HG03432 (cell line): ENCODE measurements around the gene TAX1BP3.

Experiments used
- ATAC-seq: cut with Tn5 transposase; IDR thresholded peaks from one replicate; pipeline ENCODE4 v1.9.1; 2021; ENCODE audit warnings: mild to moderate bottlenecking, moderate library complexity; ENCODE audit not compliant: unreplicated experiment

TAX1BP3 gene

GRCh38 chr17:3688852-3689261 lies 20.5 kb upstream of the TAX1BP3 start:
- ATAC-seq: no peak

DNA sequence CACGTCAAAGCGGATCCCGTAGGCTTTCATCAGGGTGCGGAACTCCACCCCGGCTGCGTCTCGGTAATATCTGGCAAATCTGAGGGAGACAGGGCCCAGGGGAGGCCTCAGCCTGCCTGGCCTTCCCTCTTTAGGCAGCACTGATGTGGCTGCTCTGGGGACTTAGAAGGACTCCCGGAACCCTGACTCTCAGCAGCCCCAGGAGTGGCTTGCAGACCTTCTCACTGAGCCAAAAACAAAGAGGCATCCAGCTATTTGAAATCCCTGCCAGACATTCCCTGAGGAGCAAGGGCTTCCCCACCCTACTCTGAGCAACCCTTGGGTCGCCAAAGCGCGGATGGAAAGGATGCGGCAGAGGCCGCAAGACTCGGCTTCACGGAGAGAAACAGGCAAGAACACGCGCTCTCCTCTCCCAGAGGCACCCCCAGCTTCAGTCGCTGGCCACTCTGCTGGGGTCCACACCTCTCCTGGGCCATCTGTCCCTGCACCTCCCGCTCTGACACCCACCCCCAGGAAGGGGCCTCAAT lies 19.7 kb upstream of the TAX1BP3 start:
- no peak for ATAC-seq

DNA sequence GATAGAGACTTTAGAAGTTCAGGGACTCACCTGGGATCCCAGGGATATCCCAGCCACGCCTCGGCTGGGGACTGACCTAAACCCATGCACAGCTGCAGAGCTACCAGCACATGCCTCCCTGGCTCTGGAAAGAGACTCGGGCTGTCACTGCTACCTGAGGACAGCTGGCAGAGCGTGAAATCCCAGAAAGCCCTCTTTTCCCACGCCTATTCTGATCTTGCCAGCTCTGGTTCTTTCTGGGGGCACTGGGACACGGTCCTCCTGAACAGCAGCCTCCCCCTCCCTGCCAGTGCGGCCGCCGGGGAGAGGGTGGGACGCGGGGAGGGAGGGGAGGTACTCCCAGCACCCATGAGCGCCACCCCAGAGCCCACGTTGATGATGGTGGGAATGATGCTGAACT lies 16.8 kb upstream of the TAX1BP3 start:
- ATAC-seq: no peak

DNA sequence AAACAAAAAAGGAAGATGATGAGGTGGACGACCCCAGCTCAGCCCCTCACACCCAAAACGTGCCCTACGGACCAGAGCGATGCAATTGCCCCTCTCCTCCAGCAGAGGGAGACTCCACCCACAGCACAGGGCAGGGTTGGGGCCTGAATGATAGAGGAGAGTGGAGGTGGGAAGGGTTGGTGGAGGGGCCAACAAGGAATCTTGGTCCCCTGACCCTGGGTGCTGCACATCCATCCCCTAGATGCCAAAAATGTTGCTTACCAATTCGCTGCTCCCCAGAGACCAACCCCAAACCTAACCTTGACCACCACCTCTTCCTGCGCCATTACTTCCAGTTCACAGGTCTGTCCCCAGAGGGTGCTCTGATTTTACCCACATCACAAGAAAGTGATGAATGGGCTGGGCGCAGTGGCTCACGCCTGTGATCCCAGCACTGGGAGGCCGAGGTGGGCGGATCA lies 14.7 kb upstream of the TAX1BP3 start:
- ATAC-seq: peak; percentile 57

- ATAC-seq: no peak
These were observed 13.7 kb upstream of the TAX1BP3 start for GRCh38 chr17:3682033-3682432.

GRCh38 chr17:3681565-3681964 lies 13.2 kb upstream of the TAX1BP3 start:
- ATAC-seq: no peak

- ATAC-seq: no peak
These were observed 12.7 kb upstream of the TAX1BP3 start for GRCh38 chr17:3681057-3681456.

- ATAC-seq: no peak
These were observed 11.3 kb upstream of the TAX1BP3 start for GRCh38 chr17:3679531-3680126.

DNA sequence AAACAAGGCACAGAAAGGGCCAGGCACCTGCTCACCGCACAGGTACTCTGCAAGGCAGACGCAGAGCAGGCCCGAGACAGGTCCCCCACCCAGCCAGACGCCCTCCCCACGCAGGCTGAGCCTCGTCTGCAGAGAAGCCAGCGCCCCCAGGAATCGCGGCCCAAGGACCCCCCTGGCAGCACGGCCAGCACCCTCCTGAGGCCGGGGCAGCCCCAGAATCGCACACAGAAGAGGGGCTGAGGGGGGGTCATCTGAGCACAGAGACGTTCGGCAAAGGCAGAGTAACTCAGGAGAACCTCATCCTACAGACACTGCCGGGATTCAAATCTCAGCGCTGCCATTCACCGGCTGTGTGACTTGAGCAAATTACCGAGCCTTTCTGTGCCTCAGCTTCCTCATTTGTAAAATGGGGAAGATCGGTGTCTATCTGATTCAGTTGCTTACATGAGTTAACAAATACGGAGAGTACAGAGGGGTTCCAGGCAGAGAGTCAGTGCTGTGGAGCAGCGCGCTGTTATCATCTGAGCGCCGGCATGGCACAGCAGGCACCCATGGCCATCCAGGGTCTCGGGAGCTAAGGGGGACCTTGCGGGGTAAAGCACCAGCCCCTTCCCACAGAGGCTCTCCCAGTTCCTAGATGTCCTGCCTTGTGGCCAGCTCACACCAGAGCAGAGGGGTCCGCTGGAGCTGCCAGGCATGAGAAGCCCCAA lies 10.6 kb upstream of the TAX1BP3 start:
- ATAC-seq: no peak

GRCh38 chr17:3678095-3678820 lies 9.9 kb upstream of the TAX1BP3 start:
- ATAC-seq: no peak

DNA sequence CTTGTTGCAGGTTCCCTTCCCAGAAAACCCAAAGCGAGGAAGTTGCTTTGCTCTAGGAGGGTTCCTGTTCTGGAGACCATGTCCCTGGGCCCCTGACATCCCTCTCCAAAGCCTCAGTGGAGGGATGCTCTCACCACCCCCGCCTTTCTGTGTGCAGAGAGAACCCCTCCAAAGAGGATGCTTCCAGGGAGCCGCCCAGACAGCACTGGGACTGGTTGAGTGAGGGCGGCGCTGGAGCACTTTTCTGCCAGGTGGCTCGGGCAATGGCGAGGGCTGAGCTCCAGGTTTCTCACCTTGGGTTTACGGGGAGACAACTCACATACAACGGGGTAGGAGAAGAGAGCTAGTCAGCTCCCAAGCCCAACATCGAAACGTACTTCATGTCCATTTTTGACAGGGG lies 7.5 kb upstream of the TAX1BP3 start:
- ATAC-seq: no peak

- ATAC-seq: no peak
These were observed 4.2 kb upstream of the TAX1BP3 start for GRCh38 chr17:3672571-3672970.

DNA sequence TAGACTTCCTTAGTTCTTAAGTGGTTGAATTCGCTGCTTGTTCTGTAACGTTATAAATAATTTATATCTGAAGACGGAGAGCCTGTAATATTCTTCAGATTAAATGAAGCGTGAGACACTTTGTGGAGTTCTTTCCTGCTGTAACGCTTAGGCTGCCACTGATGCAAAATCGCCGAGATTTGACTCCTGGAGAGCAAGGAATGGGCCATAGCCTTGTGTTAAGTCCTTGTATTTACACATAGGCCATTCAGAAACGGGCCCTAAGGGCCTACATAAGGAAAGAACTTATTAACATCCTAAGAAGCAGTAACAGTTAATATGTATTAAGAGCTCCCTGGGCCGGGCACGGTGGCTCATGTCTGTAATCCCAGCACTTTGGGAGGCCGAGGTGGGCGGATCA lies 1.2 kb upstream of the TAX1BP3 start:
- ATAC-seq: no peak

- no peak for ATAC-seq
These were observed 638 bp upstream of the TAX1BP3 start for GRCh38 chr17:3669085-3669347.

DNA sequence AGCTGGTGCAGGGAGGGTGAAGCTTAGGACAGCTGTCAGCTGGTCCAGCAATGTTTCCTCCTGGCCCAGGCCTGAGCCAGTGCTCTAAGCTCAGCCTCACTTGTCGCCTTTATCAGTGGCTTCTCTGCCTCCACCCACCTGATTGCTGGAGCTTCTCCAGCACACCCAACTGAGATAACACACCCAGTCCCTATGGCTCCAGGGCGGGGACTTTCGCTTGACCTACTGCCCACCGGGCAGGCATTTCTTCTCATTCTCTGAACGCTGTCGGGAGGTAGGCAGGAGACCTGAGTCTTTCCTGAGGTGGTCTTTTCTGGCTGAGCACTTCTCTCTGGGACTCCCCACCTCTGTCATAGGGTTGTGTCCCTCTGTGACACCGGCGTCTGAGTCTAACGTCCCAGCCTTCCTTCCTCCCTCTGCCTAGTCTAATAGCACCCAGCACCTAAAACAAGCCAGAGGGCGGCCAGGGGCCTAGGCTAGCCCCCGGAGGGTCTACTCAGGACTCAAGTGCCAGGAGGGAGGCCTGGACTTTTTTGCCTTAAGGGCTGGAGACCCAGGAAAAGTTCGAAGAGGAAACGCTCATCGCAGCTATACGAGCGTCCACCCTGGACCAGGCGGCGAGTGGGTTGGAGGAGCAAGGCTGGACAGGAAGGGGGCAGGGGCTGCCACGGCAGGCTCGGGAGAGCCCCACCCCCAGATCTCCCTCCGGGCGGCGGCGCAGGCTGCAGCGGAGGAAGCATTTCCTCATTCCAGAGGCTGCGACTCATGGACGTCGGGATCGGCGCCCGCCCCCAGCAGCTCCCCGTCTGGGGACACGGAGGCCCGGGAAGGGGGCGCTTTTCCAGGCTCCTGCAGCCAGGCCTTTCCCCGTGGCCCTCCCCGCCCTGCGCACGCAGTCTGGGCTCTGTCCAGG lies 756 bp downstream of the TAX1BP3 start:
- peak; percentile 10 for ATAC-seq

DNA sequence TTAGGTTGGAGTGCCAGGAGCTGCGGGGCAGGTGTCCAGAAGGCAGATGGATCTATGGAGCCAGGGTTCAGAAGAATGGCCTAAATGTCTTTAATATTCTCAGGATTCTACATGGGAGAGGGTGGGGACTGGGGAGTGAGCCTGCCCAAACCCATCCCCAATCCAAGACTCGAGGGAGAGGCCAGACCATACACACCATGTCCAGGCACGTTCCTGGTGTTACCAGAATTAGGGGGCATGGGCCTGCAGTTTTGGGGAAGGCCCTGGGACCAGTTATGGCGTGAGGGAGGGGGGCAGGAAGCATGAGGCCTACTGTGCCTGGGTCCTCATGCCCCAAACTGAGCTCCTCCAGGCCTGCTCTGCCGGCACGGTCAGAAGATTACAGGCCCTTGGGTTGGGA lies 1.9 kb downstream of the TAX1BP3 start:
- no peak for ATAC-seq

GRCh38 chr17:3665834-3666233 lies 2.5 kb downstream of the TAX1BP3 start:
- no peak for ATAC-seq

GRCh38 chr17:3663102-3664011 lies 5.0 kb downstream of the TAX1BP3 start:
- ATAC-seq: no peak

- no peak for ATAC-seq
These were observed 8.0 kb downstream of the TAX1BP3 start for GRCh38 chr17:3660311-3660891.
